Heart left ventricle (tissue), 13 donors: Measurements from ENCODE around the gene IRS2.

ENCODE experiments used
- POLR2A ChIP-seq, 2 donors: fragments of 450-650 bp; IDR thresholded peaks; one replicate each; pipeline ENCODE4 v1.6.1; 2017; ENCODE audit warnings: antibody characterized with exemption in 2 of 2, mild to moderate bottlenecking in 2 of 2, moderate library complexity in 2 of 2
- TF ChIP-seq, protein P1 (sequence below), 12 donors: fragments of 200-600 bp; sonication (generic) in 4 of 12; IDR thresholded peaks; one replicate each; pipeline versions ENCODE4 v1.5.0 to v1.8.0; 2018 to 2022; ENCODE audit warnings: antibody characterized with exemption in 12 of 12, mild to moderate bottlenecking in 5 of 12
- donor health status: ischemic (EF 13 %, LVEDD 7.1; RV severe dilation, severe dysfunction).
- donor health status: DM: no; HTN: yes; CAD: no.
- donor health status: DM: no; HTN: no; CAD: no.
- donor health status: ischemic (EF 25% LVEDD 6.9; RV normal size, moderate dysfunction).
- donor health status: ischemic (EF 25% LVEDD 5.7; RV mildly dilated, moderate dysfunction).
- donor health status: ischemic (EF 35%, LVEDD 5.7; RV mildly dilated, moderate dysfunction).
- donor health status: nonischemic (EF 11% LVEDD 7.7; RV severe dilation, severe dysfunction).
- donor health status: DM: yes; HTN: yes; CAD: no.
- donor health status: PGD.
- donor health status: ischemic (EF 29% LVEDD 5.4; RV normal size, mild dysfunction).
- donor health status: nonischemic (EF 23%, LVEDD 6.1; RV moderate dilation, normal function).

DNA sequence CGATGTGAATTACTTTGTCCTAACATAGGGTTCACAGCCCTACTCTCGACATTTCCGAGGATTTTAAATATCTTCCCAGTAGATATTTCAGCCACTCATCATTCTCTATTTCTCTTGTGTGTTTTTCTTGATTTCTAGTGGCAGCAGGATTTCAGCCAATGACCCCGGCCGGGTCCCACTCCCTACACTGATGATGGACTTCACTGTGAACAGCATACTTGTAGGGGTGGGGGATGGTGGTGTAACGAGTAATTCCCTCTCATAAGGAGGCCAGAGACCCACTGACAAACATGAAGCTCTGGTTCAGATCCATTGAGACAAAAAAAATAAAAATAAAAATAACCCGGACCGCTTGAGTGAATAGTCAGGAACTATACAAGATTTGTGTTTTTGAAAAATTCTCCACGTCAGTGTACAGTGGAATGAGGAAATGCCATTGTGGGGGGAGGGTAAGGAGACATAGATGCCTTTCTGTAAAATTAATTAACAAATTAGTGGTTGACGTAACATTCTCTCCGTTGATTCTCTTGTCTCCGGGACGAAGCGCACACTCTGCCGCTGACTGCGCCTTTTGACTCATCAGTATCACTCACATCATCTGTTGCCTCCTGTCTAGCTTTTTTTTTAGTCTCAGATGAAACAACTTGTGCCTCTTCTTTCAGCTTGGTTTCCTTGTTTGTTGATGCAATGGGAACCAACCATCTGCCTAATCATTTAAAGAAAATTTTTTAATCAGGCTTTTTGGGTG is 48.8 kb upstream of the IRS2 start:
- TF ChIP-seq, protein P1, sequence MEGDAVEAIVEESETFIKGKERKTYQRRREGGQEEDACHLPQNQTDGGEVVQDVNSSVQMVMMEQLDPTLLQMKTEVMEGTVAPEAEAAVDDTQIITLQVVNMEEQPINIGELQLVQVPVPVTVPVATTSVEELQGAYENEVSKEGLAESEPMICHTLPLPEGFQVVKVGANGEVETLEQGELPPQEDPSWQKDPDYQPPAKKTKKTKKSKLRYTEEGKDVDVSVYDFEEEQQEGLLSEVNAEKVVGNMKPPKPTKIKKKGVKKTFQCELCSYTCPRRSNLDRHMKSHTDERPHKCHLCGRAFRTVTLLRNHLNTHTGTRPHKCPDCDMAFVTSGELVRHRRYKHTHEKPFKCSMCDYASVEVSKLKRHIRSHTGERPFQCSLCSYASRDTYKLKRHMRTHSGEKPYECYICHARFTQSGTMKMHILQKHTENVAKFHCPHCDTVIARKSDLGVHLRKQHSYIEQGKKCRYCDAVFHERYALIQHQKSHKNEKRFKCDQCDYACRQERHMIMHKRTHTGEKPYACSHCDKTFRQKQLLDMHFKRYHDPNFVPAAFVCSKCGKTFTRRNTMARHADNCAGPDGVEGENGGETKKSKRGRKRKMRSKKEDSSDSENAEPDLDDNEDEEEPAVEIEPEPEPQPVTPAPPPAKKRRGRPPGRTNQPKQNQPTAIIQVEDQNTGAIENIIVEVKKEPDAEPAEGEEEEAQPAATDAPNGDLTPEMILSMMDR (IDR thresholded peaks at IDR 0.05) = no peak
- TF ChIP-seq POLR2A (IDR thresholded peaks at IDR 0.05) = no peak
